ENCODE data around the gene HOXD8.

Gene HOXD8

GRCh38 chr2:176160986-176161824 is 31.7 kb downstream of the HOXD8 start:
- DNase-seq = no peak

- DNase-seq = no peak
These were observed 32.5 kb downstream of the HOXD8 start for GRCh38 chr2:176161825-176162626.

GRCh38 chr2:176162911-176163671 is 33.6 kb downstream of the HOXD8 start:
- DNase-seq = no peak

GRCh38 chr2:176163672-176164056 is 34.2 kb downstream of the HOXD8 start:
- no peak for DNase-seq

- no peak for DNase-seq
These were observed 34.7 kb downstream of the HOXD8 start for GRCh38 chr2:176164201-176164600.

GRCh38 chr2:176164611-176165369 is 35.3 kb downstream of the HOXD8 start:
- DNase-seq = no peak

GRCh38 chr2:176165370-176166050 is 36.0 kb downstream of the HOXD8 start:
- no peak for DNase-seq

- no peak for DNase-seq
These were observed 36.8 kb downstream of the HOXD8 start for GRCh38 chr2:176166272-176166671.

- no peak for DNase-seq
These were observed 37.9 kb downstream of the HOXD8 start for GRCh38 chr2:176167398-176167797.

GRCh38 chr2:176169181-176169580 is 39.7 kb downstream of the HOXD8 start:
- DNase-seq = no peak

GRCh38 chr2:176169711-176170110 is 40.2 kb downstream of the HOXD8 start:
- no peak for DNase-seq

GRCh38 chr2:176170602-176171305 is 41.2 kb downstream of the HOXD8 start:
- DNase-seq = no peak

- DNase-seq = no peak
These were observed 42.0 kb downstream of the HOXD8 start for GRCh38 chr2:176171351-176172006.

GRCh38 chr2:176172007-176172894 is 42.7 kb downstream of the HOXD8 start:
- no peak for DNase-seq

GRCh38 chr2:176172895-176173566 is 43.5 kb downstream of the HOXD8 start:
- DNase-seq = no peak

- DNase-seq = no peak
These were observed 44.3 kb downstream of the HOXD8 start for GRCh38 chr2:176173567-176174381.

- no peak for DNase-seq
These were observed 44.9 kb downstream of the HOXD8 start for GRCh38 chr2:176174382-176174823.

Data from CD4-positive, alpha-beta T cell treated with Interleukin-15 for 1 hour (primary cell).